A673 (cell line): Measurements from ENCODE around the gene CAMSAP2.

Experiments used
- CTCF ChIP-seq: fragments of 300-800, 200-600 bp; sonication (generic); conservative IDR thresholded peaks from 2 replicates; pipeline ENCODE4 v1.5.1; 2017; ENCODE audit warnings: low read depth, mild to moderate bottlenecking, antibody characterized with exemption, low read length, moderate library complexity, mixed read lengths
- EZH2 ChIP-seq: fragments of 200-600 bp; sonication (generic); IDR thresholded peaks from 2 replicates; pipeline ENCODE4 v1.6.1; 2017; ENCODE audit warnings: borderline replicate concordance, low read depth, mild to moderate bottlenecking, mixed read lengths, antibody characterized with exemption, low read length; ENCODE audit not compliant: poor library complexity, severe bottlenecking

DNA sequence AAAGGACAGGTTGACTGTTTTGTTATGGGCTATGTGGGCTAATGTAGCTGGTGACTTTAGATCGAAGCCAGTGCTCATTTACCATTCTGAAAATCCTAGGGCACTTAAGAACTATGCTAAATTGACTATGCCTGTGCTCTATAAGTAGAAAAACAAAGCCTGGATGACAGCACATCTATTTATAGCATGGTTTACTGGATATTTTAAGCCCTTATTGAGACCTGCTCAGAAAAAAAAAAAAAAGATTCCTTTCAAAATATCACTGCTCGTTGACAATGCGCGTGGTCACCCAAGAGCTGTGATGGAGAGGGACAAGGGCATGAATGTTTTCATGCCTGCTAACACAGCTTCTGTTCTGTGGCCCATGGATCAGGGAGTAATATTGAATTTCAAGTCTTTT is 48.1 kb downstream of the CAMSAP2 start:
- TF ChIP-seq CTCF (no peak), EZH2 (no peak)
